Endothelial cell of hepatic sinusoid (primary cell): ENCODE data around the gene ADM2.
"Not testable (repeated sequence)": the region's sequence is repeated elsewhere in the genome, so short reads cannot be mapped to it uniquely, and the experiment has no call there.

Source experiments
- in situ Hi-C: cut with HindIII; loops from 2 replicates; pipeline ENCODE4 v1.10.0; 2017; ENCODE audit warnings: low sequenced_read_pairs

Gene ADM2, protein sequence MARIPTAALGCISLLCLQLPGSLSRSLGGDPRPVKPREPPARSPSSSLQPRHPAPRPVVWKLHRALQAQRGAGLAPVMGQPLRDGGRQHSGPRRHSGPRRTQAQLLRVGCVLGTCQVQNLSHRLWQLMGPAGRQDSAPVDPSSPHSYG

DNA sequence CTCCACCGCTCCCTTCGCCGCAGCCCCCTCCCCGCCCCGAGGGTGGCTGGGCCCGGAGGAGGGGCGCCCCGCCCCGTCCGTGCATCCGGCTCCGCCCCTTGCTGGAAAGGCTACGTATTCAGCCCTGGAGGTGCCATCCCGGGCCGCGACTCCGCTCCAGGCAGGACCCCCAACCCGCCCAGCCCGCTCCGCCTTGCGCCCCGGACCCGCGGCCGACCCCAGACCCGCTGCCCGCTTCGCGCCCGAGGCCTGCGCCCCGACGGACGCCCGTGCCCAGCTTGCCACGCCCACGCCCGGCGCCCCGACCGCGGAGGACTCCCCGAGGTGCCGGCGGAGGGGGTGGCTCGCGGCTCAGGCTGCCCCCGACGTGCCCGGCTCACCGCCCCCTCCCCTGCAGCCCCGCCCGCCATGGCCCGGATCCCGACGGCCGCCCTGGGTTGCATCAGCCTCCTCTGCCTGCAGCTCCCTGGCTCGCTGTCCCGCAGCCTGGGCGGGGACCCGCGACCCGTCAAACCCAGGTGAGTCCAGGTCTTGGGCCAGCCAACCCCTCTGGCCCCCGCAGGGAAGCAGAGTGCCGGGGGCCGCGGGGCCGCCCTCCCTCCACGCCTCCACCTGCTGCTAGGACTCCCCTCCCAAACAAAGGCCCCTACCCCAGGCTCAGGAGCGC, at the start of gene ADM2:
Gene ADM2 (plus strand): TSS at position 104 of the 667 bp plus-strand sequence. CDS start 305 bp downstream, at position 409.
- in situ Hi-C loops = no loop called here

DNA sequence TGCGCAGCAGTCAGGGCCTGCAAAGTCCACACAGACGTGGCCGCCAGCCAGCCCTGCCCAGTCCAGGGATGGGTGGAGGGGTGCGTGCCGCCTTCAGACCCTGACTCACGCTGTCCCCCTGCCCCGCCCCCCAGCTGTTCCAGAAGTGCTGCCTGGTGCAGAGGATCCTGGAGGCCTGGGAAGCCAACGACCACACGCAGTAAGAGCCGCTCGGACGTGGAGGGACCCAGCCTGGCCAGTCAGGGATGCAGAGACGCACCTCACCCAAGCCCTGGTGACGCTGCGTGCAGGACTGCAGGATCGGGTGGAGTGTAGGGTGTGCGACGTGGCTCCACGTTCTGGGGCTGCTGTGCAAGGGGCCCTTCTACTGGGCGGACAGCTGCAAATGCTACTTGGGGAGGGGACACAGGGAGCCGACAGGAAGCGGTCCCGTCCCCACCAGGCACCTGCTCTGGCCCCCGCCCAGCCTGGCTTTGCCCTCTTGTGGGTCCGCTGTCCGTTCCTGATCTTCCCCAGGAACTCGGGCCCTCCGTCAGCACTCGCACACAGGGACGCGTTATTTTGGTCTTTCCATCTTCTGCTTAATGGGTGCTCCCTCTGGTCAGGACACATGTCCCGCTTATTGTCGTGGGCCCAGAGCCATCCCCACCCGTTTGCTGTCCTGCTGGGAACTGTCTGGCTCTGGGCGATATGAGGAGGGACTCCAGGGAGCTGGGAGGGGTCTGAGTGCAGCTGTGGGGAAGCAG, 49.0 kb upstream of the ADM2 start:
- in situ Hi-C loops = no loop called here

DNA sequence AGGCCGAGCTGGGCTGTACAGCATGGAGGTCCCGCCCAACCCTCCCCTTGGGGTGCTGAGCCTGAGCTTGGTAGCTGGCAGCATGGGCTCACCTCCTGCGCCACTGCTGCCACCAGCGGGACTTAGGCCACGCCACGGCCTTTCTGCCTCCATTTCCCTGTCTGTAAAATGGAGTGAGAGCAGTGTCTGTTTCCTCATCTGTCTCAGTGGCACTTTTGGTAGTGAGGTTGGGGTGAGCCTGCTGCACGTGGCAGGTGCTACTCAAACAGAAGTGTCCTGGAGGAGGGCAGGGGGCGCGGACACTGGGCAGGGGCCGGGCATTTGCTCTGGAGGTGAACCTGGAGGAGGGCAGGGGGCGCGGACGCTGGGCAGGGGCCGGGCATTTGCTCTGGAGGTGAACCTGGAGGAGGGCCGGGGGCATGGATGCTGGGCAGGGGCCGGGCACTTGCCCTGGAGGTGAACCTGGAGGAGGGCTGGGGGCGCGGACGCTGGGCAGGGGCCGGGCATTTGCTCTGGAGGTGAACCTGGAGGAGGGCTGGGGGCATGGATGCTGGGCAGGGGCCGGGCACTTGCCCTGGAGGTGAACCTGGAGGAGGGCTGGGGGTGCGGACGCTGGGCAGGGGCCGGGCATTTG, 48.3 kb upstream of the ADM2 start:
- in situ Hi-C loops = not testable (repeated sequence)

DNA sequence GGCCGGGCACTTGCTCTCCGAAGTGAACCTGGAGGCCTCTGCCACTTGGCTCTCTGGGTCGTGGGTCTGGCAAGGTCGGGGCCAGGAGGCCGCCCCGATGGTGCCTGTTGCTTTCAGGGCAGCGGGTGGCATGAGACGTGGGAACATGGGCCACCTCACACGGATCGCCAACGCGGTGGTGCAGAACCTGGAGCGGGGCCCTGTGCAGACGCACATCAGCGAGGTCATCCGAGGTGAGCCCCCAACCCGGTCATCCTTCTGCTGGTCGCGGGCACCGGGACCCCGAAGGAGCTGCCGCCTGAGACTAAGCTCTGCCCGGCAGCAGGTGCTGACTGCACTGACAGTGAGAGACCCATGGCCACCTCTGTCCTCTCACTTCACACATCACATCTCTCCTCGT, 46.5 kb upstream of the ADM2 start:
- in situ Hi-C loops = no loop called here

DNA sequence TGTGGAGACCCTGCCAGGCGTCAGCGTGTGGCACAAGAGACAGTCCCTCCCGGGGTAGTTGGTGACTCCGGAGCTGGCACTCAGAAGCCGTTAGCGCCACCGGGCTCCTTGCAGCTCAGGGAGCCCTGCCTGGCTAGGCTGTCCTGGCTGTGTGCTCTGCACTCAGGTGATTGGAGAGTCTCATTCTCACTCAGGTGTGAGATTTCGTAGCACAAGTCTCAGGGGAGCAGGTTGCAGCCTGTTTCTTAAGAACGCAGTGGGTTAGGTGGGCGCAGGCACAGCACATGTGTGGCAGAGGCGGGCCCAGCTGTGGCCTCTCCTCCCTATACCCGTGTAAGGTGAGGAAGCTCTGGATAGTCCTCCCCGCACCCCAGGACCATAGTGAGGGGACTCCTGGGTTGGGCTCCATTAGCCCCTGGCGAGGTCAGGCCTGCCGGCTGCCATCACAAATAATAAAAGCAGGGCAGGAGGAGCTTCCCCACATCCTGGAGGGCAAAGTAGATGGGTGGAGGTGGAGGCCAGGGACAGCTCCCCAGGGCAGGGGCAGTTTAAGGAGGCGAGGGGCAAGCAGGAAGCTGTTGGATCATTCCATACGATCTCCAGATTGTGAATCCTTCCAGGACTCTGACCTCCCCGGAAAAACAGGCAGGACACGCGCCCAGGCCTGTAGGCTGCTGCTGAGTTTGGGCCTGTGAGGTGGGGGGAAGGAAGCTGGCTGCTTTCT, 45.9 kb upstream of the ADM2 start:
- in situ Hi-C loops = no loop called here

DNA sequence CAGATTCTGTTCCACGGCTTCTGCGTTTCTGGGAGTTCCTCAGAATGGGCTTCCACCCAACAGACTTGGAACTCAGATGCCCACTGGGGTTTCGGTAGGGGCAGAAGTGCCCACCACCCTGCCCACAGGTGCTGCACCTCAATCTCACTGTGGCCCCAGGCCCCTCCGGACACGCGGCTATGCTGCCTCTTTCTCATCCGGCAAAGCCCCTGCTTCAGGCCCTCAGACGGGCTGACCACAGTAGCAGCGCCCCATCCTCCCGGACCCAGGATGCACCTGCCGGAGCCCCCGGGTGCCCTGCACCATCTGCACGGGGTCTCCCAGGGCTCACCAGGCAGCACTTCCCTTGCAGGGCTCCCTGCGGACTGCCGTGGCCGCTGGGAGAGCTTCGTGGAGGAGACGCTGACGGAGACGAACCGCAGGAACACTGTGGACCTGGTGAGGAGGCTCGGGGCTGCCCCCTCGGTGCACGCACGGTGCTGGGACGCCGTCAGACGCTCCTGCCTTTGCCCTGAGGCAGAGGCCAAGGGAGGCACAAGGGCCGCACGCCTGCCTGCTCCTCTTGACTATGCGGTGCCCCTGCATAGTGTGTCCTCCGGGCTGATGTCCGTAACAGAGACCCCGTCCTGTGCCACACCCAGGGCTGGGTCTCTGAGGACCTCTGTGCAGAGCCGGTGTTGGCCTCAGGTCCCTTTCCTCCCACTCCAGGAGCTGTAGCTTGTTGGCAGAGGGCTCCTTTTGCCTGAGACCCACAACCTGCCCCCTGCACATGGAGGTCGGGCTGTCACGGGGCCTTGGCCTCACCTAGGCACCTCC, 45.1 kb upstream of the ADM2 start:
- in situ Hi-C loops = no loop called here

DNA sequence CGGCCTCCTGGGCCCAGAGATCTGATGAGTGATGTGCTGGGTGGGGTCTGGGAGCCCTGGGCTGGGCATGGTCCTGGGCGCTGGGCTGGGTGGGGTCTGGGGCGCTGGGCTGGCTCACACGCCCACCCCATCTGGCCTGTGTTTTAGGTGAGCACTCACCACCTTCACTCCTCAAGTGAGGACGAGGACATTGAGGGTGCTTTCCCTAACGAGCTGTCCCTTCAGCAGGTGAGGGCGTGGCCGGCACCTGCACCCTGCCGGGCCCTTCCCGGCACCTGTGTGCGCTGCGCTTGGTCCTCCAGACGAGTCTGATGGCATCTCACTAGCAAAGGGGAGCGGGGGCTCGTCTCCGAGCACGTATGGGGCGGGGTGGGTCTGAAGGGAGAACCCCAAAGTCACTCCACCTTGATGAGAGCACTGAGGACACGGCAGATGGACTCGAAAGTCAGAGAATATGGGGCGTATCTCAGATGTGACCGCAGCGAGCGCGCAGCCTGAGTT, 44.5 kb upstream of the ADM2 start:
- in situ Hi-C loops = no loop called here

DNA sequence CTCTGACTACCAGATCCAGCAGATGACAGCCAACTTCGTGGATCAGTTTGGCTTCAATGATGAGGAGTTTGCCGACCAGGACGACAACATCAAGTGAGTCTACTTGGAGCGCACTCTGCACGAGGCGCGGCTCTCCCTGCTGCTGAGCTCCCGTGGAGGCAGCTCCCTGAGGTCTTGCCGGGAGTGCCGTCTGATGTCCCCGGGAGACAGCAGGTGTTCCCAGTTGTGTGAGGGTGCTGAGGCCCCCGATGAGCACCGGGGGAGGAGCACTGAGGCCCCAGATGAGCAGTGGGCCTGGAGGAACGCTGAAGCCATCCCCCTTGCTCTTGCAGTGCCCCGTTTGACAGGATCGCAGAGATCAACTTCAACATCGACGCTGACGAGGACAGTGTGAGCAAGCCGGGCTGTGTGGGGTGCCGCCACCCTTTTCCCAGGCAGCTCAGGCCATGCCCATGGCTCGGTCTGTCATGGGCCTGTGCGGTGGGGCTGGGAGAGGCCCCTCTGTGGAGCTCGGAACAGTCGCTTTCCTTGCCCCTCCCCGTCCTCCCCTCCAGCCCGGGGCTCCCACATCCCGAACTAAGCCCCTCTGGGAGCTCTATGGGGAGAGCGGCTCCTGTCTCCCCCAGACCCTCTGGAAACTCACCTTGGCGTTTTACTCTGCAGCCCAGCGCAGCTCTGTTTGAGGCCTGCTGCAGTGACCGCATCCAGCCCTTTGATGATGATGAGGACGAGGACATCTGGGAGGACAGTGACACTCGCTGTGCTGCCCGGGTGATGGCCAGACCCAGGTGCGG, 43.6 kb upstream of the ADM2 start:
- in situ Hi-C loops = no loop called here

DNA sequence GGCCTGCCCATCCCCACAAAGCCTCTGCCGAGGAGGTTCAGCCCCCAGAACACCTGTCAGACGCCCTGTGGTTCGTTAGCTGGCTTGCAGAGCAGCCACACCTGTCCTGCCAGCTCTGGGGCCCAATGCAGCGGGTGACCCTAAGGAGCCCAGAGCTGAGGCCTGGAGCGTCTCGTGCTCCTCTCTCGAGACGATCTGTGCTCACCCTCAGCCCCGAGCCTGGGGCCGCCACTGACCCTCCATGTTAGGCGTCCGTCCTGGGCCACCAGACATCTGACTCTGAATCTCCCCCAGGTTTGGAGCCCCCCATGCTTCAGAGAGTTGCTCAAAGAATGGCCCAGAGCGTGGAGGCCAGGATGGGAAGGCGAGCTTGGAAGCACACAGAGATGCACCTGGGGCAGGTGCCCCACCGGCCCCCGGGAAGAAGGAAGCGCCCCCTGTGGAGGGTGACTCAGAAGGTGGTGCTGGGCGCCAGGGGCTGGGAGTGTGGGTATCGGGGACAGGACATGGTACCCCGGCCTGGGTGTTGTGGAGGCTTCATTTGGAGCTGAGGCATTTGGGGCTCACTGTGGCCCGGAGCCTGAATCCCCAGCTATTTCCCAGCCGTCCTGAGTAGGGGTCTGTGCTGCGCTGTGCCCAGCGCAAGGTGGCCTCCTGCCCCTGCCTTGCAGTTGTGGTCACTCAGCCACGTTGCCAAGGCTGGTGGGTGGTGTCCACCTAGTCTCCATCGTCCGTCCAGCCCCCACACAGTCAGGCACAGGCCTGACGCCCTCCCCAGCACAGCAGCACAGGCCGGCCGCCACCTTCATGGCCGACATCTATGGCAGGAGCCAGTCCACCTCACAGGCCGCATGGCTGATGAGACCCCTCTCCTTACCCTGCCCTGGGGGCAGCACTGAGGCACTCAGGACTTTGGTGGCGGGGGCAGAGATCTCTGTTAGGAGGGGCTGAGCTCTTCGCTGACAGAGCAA, 42.8 kb upstream of the ADM2 start:
- in situ Hi-C loops = no loop called here

DNA sequence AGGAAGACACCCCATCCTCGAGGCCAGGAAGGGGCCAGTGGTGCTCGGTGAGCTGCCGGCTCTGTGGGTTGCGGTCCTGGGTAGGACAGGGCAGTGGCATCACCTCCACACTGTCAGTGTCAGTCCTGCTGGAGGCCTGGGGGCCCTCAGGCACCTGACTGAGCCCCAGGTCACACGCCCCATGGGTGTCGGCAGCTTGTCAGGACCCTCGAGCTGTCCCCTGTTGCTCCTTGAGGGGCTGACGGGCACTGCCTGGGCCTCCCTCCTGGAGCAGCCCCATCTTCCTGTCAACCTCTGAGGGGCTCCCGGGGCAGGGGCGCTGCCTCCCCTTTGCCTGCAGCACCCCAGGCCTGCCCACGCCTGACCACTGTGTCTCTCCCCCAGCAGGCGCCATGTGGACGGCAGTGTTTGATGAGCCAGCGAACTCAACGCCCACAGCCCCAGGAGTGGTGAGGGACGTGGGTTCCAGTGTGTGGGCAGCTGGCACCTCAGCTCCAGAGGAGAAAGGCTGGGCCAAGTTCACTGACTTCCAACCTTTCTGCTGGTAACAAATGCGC, 42.0 kb upstream of the ADM2 start:
- in situ Hi-C loops = no loop called here

DNA sequence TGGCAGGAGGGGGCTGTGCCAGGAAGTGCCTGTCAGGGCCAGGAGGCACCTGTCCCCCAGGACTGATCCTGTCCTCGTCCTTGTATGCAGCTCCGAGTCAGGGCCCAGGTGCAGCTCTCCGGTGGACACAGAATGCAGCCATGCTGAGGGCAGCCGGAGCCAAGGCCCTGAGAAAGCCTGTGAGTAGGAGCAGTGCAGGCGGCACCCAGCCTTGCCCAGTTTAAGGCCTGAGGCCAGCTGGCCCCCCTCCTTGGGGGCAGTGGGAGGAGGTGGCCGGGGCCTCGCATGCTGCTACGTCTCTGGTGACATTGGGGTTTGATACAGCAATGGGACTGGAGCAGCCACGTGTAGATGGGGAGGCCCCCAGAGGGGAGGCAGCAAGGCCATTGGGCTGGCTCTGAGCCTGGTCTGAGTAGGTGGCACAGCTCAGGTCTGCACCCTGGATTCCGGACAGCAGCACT, 41.4 kb upstream of the ADM2 start:
- in situ Hi-C loops = no loop called here

DNA sequence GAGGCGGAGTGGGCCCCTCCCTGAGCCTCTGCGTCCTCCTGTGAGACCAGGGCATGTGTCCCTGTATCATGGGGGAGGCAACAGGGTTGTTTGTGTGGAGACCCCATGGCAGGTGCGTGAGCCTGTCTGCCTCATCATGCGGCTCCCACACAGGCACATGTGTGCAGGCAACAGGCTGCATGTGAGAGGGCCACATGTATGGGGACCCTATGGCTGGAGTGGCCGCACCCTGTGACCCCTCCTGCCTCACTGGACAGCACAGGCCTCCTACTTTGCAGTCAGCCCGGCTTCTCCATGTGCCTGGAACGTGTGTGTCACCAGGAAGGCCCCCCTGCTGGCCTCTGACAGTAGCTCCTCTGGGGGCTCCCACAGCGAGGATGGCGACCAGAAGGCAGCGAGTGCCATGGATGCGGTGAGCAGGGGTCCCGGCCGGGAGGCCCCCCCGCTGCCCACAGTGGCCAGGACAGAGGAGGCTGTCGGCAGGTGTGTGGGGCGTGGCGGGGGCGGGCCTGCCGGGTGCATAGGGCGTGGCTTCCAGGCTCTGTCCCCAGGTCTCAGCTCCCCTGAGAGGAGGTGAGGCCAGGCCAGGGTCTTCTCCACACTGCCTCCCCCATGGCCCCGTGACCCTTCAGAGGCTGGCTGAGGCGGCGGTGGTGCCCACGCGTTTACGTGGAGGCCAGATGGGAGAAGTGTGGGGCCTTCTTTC, 40.6 kb upstream of the ADM2 start:
- in situ Hi-C loops = no loop called here

DNA sequence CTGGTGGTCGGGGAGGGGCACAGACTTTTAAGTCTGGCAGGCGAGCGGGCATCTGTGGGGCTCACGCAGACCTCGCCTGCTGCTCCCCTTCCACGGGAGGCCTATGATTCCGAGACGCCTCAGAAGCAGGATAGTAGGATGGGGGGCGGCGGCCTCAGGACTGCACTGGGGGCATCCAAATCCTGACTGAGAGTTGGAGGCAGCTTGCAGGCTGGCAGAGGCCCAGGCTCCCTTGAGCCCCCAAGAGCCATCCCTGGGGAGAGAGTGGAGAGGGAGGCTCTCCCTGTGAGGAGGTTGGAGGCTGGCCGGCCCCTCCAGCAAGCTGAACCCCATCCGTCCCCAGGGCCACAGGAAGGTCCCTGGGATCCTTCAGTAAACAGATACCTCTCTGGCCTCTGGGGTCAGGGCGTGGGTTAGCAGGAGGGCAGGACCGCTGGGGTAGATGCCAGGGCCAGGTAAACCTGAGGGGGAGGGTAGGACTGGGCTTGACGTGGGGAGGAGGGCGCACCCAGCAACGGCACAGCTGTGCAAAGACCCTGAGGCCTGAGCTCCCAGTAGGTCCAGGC, 39.8 kb upstream of the ADM2 start:
- in situ Hi-C loops = no loop called here

DNA sequence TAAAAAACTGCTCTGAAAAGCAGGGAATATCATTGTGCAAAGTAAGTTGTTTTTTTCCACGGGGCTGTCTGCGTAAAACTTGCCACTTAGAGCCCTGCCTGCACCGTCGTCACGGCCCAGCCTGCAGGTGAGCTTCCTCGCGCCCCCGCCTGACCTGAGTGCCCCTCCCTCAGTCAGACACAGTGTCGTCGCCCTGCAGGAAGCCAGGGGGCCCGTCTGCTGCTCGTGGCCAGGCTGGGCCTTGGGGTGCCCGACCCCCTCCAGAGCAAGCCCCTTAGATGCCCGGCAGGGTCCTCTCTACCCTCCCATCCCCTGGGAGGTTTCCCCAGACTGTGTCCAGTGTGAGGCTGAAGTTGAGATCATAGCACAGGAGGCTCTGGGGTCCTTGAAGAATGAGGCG, 38.1 kb upstream of the ADM2 start:
- in situ Hi-C loops = no loop called here

DNA sequence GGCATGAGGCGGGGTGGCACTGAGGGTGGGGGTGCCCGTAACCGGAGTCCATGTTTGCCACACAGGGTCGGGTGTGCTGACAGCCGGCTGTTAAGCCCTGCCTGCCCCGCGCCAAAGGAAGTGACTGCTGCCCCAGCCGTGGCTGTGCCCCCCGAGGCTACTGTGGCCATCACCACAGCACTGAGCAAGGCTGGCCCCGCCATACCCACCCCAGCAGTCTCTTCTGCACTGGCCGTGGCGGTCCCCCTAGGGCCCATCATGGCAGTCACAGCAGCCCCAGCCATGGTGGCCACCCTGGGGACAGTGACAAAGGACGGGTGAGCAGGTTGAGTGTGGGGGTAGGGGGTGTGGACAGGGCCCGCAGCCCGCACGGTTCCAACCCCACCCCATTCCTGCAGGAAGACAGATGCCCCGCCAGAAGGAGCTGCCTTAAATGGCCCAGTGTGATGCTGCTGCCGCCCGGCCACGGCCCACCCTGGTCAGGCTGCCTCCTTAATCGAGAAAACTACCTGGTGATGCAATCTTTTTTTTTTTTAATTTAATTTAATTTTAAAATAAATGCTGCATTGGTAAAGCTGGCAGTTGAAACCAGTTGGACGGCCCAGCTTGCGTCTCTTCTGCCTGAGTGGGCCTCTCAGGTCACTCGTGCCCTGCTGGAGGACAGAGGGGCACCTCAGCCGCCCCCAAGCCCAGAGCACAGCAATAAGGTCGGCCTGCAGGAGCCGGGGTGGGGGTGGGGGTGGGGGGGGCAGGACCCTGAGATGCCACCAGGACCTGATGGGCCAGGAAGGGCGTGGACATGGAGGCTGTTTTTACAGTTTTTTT, 37.3 kb upstream of the ADM2 start:
- in situ Hi-C loops = no loop called here

DNA sequence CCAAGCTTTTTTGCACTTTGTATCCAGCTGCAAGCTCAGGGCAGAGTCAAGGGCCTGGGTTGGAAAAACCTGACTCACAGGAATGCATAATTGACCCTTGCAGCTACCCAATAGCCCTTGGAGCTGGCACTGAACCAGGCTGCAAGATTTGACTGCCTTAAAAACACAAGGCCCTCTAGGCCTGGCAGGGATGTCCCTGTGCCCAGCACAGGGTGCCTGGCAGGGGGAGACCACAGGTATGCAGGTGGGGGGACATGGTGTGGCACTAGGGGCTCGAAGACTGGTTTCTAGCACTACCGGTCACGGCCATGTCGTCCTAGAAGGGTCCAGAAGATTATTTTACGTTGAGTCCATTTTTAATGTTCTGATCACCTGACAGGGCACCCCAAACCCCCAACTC, 36.7 kb upstream of the ADM2 start:
- in situ Hi-C loops = no loop called here
